ENCODE results near the gene ERC1.

GRCh38 chr12:1536817-1537216, 545.8 kb downstream of the ERC1 start:
- no peak for TF ChIP-seq EZH2 (IDR thresholded peaks at IDR 0.05)
- no peak for TF ChIP-seq POLR2AphosphoS5 (IDR thresholded peaks at IDR 0.05; ENCODE audit: borderline replicate concordance, low read depth, low read length)
